GM18867 (cell line): ENCODE data around the gene TP53TG3E.
"Not testable (repeated sequence)": the region's sequence is repeated elsewhere in the genome, so short reads cannot be mapped to it uniquely, and the experiment has no call there.

Experiments used
- ATAC-seq: cut with Tn5 transposase; IDR thresholded peaks from one replicate; pipeline ENCODE4 v1.9.1; 2021; ENCODE audit warnings: mild to moderate bottlenecking, moderate library complexity; ENCODE audit not compliant: unreplicated experiment

TP53TG3E gene, protein sequence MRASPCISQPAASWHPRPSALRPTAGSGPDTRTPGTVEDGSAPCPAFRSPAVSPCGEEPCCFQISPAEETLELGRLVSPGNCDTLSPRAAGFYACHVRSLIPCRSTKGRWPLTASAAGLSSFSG

GRCh38 chr16:33304006-33304405 is at the start of gene TP53TG3E:
Gene TP53TG3E, plus strand, starts transcription at chr16:33304306. Its CDS starts 68 bp downstream, at chr16:33304374.
- ATAC-seq, result not testable (repeated sequence)

GRCh38 chr16:33336226-33337012 is 32.3 kb downstream of the TP53TG3E start:
- not testable (repeated sequence) for ATAC-seq

DNA sequence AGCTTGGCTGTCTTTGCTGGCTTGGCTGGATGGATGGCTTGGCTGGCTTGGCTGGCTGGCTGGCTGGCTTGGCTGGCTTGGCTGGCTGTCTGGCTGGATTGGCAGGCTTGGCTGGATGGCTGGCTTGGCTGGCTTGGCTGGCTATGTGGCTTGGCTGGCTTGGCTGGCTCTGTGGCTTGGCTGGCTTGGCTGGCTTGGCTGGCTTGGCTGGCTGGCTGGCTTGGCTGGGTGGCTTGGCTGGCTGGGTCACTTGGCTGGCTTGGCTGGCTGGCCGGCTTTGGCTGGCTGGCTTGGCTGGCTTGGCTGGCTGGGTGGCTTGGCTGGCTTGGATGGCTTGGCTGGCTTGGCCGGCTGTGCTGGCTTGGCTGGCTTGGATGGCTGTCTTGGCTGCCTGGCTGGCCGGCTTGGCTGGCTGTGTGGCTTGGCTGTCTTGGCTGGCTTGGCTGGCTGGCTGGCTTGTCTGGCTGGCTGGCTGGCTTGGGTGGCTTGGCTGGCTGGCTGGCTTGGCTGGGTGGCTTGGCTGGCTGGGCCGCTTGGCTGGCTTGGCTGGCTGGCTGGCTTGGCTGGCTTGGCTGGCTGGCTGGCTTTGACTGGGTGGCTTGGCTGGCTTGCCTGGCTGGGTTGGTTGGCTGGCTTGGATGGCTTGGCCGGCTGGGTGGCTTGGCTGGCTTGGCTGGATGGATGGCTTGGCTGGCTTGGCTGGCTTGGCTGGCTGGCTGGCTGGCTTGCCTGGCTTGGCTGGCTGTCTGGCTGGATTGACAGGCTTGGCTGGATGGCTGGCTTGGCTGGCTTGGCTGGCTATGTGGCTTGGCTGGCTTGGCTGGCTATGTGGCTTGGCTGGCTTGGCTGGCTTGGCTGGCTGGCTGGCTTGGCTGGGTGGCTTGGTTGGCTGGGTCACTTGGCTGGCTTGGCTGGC is 33.8 kb downstream of the TP53TG3E start:
- not testable (repeated sequence) for ATAC-seq

DNA sequence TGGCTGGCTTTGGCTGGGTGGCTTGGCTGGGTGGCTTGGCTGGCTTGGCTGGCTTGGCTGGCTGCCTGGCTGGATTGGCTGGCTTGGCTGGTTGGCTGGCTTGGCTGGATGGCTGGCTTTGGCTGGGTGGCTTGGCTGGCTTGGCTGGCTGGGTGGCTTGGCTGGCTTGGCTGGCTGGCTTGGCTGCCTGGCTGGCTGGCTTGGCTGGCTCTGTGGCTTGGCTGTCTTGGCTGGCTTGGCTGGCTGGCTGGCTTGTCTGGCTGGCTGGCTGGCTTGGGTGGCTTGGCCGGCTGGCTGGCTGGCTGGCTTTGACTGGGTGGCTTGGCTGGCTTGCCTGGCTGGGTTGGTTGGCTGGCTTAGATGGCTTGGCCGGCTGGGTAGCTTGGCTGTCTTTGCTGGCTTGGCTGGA is 34.4 kb downstream of the TP53TG3E start:
- not testable (repeated sequence) for ATAC-seq

DNA sequence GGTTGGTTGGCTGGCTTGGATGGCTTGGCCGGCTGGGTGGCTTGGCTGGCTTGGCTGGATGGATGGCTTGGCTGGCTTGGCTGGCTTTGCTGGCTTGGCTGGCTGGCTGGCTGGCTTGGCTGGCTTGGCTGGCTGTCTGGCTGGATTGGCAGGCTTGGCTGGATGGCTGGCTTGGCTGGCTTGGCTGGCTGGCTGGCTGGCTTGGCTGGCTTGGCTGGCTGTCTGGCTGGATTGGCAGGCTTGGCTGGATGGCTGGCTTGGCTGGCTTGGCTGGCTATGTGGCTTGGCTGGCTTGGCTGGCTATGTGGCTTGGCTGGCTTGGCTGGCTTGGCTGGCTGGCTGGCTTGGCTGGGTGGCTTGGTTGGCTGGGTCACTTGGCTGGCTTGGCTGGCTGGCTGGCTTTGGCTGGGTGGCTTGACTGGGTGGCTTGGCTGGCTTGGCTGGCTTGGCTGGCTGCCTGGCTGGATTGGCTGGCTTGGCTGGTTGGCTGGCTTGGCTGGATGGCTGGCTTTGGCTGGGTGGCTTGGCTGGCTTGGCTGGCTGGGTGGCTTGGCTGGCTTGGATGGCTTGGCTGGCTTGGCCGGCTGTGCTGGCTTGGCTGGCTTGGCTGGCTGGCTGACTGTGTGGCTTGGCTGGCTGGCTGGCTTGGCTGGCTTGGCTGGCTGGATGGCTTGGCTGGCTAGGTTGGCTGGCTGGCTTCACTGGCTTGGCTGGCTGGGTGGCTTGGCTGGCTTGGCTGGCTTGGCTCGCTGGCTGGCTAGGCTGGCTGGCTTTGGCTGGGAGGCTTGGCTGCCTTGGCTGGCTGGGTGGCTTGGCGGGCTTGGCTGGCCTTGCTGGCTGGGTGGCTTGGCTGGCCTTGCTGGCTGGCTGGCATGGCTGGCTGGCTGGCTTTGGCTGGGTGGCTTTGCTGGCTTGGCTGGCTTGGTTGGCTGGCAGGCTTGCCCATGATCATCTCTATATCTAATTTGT is 35.3 kb downstream of the TP53TG3E start:
- not testable (repeated sequence) for ATAC-seq
